ENCODE measurements around the gene ADGRL1.
A peak's percentile ranks its signal among the peaks of the same experiment; 100 is the strongest.
"Not testable (repeated sequence)": the region's sequence is repeated elsewhere in the genome, so short reads cannot be mapped to it uniquely, and the experiment has no call there.

Gene ADGRL1

GRCh38 chr19:14189415-14189814 lies 16.6 kb downstream of the ADGRL1 start:
- no peak for DNase-seq (ENCODE audit: low spot score)

DNA sequence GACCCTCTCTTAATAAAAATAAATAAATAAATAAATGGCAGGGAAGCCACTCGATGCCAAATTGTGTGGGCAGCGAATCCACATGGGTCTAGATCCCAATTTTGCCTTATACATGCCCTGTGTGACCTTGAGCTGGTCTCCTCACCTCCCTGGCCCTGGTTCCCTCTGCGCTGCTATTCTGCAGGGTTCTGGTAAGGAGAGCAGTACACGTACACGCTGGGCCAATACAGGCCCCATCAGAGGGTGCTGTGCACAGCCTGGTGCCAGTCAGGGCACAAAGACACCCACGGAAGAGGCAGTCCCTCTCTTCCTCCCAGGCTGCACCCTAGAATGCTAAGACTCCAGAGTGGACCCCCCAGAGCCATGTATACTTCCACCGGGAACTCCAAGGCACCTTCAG lies 17.9 kb downstream of the ADGRL1 start:
- not testable (repeated sequence) for DNase-seq (ENCODE audit: low spot score)

- DNase-seq (ENCODE audit: low spot score): no peak
These were observed 18.4 kb downstream of the ADGRL1 start for GRCh38 chr19:14187561-14187960.

DNA sequence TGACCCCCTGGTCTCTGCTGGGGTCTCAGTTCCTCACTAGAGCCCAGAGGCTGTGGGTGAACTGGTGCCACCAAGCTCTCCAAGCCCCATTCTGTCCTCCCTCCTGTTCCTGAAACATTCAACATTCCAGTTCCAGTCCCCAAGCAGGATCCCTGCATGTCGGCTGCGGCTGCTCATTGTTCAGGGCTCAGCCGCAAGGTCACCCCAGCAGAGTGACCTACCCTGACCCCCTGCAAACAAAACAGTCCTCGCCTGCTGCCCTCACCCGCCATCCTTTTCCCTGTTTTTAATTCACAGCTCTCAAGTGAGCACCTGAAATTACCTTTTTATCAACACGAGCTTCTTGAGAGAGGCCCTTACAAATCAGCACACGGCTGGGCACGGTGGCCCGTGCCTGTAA lies 19.3 kb downstream of the ADGRL1 start:
- not testable (repeated sequence) for DNase-seq (ENCODE audit: low spot score)

GRCh38 chr19:14185691-14186090 lies 20.3 kb downstream of the ADGRL1 start:
- not testable (repeated sequence) for DNase-seq (ENCODE audit: low spot score)

DNA sequence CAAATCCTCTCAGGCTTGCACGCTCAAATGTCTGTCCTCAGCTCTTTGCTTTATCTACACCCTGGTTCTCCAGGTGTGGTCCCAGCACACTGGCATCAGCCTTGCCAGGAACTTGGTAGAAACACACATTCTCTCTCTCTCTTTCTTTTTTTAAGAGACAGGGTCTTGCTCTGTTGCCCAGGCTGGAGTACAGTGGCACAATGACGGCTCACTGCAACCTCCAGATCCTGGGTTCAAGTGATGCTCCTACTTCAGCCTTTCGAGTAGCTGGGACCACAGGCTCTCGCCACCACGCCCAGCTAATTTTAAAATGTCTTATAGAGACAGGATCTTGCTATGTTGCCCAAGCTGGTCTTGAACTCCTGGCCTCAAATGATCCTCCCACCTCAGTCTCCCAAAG lies 20.8 kb downstream of the ADGRL1 start:
- DNase-seq (ENCODE audit: low spot score): no peak

DNA sequence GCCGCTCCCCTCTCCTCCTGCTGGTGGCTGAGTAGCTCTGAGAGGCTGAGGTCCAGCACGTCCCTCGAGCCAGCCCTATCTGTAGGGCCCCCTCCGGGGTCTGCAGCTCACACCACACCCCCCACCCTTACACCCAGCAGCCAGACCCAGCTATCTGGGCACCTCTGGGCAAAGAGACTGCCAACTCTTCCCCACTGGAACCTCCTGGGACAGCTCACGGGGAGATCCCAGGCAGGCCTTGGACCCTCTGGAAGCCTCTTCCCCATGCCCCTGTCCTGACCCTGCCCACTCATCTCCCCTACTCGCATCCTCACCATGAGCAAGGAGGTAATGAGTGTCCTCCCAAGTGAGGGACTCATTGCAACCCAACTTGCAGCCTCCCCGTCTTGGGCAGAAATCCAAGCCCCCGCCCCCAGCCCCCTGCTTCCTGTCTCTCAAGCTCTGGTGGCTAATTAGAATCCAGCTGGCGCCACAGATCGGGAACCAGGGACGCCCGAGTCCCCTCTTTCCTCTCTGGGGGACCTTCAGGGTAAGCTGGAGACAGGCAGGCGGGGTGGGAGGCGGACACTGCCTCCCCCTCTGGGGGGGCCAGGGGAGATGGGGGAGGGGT lies 22.1 kb downstream of the ADGRL1 start:
- DNase-seq (ENCODE audit: low spot score): no peak

- no peak for DNase-seq (ENCODE audit: low spot score)
These were observed 23.5 kb downstream of the ADGRL1 start for GRCh38 chr19:14182476-14182875.

- no peak for DNase-seq (ENCODE audit: low spot score)
These were observed 24.1 kb downstream of the ADGRL1 start for GRCh38 chr19:14181906-14182305.

DNA sequence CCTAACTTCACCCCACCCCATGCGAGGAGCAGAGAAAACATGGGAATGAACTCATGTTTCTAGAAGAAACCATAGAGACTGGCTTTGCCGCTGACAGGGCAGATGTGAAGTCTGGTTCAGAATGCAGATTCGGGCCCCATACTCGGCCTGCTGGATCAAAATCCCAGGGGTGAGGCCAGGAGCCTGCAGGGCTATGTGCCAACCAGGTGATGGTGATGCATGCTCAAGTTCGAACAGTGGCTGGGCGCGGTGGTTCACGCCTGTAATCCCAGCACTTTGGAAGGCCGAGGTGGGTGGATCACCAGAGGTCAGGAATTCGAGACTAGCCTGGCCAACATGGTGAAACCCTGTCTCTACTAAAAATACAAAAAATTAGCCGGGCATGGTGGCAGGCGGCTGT lies 24.8 kb downstream of the ADGRL1 start:
- not testable (repeated sequence) for DNase-seq (ENCODE audit: low spot score)

DNA sequence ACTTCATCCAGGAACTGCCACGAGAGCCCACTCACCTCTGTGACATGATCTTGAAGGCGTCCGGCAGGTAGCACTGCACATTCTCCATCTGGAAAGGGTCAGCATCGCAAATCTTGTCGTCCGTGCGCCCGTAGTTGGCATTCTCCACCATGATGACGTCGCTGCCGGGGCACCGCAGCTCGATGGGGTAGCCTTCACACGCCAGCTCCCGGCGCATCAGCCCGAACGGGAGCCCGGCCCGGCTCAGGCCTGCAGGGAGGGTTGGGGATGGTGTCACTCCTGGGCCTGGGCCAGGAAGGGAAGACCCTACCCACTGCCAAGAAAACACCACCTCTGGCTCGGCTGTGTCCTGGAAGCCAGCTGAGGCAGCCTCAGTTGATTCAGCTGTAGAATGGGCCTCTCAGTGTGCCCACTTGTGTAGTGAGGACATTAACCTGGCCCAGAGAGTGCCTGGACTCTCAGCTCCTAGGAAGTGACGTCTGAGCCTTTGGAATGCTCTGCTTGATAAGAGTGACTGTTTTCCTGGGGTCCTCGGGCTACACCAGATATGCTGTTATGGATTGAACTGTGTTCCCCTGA lies 28.4 kb downstream of the ADGRL1 start:
- no peak for DNase-seq (ENCODE audit: low spot score)

DNA sequence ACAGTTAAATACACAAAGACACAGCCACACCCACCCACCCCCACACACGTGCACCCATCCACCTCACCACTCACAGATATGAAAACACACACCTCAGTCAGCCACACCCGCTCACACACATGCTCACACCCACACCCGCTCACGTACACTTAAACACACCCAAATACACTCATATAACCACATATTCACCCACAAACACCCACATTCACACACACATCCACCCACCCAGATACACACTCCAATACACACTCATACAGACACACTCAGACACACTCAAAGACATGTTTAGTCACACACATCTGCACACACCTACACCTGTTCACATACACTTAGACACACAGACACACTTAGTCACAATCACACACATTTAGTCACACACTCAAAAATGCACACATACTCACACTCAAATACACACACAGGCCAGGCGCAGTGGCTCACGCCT lies 30.6 kb downstream of the ADGRL1 start:
- no peak for DNase-seq (ENCODE audit: low spot score)

DNA sequence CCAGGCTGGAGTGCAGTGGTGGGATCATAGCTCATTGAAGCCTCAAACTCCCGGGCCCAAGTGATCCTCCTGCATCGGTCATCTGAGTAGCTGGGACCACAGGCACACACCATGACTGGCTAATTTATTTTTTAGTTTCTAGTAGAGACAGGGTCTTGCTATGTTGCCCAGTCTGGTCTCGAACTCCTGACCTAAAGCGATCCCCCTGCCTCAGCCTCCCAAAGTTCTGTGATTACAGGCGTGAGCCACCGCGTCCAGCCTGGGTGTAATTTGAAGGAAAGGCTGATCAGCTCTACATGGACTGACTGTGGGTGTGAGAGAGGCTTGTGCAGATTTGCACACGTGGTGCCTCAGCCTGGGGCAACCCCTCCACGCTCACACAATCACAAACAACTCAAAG lies 31.1 kb downstream of the ADGRL1 start:
- no peak for DNase-seq (ENCODE audit: low spot score)

DNA sequence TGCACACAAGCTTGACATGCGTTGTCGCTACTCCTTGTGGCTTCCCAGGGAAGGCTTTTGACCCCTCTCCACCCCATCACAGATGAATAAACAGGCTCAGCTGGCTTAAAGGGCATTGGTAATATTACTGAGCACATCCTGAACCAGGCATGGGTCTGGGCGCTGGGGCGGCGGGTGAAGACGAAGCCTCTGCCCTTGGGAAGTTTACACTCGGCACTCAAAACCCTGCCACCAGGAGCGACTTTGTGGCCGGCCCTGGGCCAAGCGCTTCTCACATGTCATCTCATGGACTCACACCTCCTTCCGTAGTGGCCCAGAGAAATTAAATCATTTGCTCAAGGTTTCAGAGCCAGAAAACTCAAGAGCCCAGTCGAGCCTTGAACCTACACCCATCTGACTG lies 37.0 kb downstream of the ADGRL1 start:
- DNase-seq (ENCODE audit: low spot score): no peak

DNA sequence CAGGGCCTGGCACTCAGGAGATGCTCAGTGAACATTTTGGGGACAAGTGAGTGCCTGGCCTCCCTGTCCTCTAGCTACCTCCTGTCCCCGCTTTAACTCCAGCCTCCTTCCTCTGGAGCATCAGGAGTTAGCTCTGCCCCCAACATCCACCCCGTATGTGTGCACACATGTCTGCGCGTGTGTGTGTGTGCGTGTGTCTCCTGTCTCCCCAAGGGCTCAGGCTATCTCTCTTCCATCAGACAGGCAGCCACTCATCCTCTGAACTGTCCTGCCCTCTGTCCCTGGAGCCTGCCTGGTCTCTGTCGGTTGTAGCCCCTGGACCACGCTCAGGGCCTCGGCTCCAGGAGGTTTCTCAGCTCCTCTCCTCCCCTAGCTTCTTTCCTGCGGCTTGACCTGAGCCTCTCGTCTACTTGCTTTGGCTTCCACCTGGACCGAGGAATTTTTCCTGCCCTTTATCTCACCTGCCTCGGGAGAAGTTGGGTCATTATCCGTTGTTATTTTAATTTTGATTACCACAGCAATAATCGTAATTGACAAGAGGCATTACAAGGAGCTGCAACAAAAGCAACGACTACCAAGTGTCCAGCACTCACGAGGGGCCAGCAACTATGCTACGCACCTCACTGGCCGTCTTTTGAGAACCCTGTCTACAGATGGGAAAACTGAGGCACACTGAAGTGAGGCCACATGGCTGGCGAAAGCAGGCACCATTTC lies 37.6 kb downstream of the ADGRL1 start:
- no peak for DNase-seq (ENCODE audit: low spot score)

DNA sequence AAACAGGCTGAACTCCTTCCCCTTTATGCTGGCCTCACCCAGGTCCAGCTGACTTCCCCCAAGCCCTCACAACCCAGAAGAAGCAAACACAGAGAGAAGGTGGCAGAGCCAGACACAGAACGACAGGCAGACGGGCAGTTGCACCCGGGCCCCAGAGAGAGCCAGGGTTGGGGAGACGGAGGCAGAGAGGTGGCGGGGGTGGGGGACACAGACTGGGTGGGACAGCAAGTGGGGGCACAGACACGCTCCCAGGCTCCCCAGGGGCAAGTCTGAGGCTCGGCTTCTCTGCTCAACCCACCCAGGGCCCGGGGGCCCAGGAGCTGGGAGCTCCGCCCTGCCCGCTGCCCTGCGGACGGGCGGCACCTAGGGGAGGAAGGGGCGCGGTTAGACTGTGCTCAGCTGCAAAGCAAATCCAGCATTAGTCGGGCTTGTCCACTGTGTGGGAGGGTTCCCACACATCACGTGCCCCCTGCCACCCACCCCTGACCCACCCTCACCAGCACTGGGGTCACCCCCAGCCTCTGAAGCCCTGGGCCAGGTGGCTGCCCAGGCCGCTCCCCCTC lies 38.3 kb downstream of the ADGRL1 start:
- peak; percentile 30 for DNase-seq (ENCODE audit: low spot score)

DNA sequence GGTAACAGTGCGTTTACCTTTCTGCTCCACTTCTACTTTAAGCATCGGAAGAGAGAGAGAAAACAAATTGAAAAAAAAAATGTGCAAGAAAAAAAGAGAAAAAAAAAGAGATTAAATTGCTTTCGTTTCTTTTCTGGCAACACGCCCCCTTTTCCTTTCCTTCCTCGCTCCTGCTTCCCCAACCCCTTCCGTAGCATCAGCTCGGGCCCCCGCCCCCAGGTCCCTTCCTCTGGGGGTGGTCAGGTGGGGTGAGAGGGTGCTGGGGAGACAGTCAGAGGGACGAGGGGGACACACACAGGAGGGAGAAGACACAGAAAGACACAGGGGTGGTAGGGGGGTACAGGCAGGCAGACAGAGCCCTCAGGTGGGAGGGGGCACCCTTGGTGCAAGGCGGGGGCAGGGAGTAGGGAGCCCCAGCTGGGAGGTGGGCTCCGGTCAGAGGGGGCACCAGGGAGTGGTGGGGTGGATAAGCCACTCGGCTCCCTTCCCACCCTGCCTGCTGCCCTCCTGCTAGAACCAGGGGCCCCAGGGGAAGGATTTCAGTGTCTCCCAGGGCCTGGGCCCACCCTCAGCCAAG lies 38.9 kb downstream of the ADGRL1 start:
- no peak for DNase-seq (ENCODE audit: low spot score)

- DNase-seq (ENCODE audit: low spot score): no peak
These were observed 39.8 kb downstream of the ADGRL1 start for GRCh38 chr19:14165990-14166830.

GRCh38 chr19:14164724-14165493 lies 41.1 kb downstream of the ADGRL1 start:
- DNase-seq (ENCODE audit: low spot score): no peak

DNA sequence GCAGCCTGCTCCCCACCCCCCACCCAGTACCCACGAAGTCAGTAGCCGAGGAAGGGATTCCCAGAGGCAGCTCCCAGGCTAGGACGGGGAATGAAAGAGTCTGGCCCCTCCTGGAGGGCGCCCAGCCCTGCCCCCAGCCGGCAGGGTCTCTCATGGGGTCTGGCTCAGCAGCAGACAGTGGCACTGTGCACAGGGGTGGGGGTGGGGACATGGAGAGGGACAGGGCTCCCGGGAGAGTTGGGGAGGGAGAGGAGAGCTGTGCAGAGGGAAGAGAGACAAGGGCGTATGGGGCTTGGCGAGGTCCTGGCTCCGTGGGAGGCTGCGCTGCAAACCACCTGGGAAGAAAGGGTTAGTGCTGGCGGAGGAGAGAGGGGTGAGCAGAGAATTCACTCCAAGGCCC lies 41.9 kb downstream of the ADGRL1 start:
- DNase-seq (ENCODE audit: low spot score): no peak

GRCh38 chr19:14162871-14163297 lies 43.1 kb downstream of the ADGRL1 start:
- DNase-seq (ENCODE audit: low spot score): no peak

Measured in NAMALWA (cell line).